HG02840 (cell line): Measurements from ENCODE around the gene CPSF2.

ENCODE experiments used
- ATAC-seq: cut with Tn5 transposase; IDR thresholded peaks from one replicate; pipeline ENCODE4 v1.9.1; 2021; ENCODE audit warnings: mild to moderate bottlenecking, moderate library complexity, moderate number of reproducible peaks; ENCODE audit not compliant: unreplicated experiment, low FRiP score

The CPSF2 gene

GRCh38 chr14:92121670-92122350 is at the start of gene CPSF2, which contains the start of gene NDUFB1:
Gene CPSF2 (plus strand): TSS chr14:92121969. CDS start chr14:92130985, 9,016 bp downstream.
Gene NDUFB1 (minus strand): TSS chr14:92121706. CDS start chr14:92117637, 4,069 bp downstream.
- peak; percentile 90 for ATAC-seq

GRCh38 chr14:92074555-92074954 is 47.2 kb upstream of the CPSF2 start:
- ATAC-seq, result no peak

DNA sequence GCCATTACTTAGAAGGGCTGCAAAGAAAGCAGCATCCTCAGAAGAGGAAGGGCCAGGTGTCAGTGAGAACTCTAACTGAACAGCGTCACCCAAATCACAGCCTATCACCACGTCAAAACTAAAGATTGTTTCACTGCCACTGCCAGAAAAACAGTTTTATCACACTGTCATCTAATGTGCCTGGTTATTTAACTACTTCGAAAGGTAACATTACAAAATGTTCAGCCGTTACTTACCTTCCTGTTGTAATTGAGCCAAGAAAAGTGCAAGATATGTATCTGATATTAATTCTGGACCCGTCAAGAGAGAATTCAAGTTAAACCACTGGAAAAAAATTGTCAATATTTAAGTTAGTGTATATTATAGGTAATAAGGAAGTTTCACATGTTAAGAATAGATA is 33.3 kb upstream of the CPSF2 start:
- no peak for ATAC-seq

DNA sequence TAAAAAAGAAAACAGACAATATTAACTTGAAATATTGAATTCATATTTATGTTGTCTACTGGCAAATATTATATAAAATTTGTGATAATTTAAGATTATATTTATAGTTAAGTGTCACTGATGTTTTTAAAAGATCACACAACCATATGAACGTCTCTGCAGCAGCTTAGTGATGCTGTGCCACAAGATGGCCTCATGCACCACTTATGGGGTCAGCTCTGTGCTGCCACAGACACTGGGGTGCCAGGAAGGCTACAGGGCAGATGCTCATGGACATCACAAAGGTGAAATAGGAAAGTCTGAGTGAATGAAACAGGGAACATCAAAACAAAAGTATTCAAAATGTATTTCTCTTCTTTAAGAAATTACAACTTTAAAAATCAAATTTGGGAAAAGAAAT is 28.4 kb upstream of the CPSF2 start:
- no peak for ATAC-seq

DNA sequence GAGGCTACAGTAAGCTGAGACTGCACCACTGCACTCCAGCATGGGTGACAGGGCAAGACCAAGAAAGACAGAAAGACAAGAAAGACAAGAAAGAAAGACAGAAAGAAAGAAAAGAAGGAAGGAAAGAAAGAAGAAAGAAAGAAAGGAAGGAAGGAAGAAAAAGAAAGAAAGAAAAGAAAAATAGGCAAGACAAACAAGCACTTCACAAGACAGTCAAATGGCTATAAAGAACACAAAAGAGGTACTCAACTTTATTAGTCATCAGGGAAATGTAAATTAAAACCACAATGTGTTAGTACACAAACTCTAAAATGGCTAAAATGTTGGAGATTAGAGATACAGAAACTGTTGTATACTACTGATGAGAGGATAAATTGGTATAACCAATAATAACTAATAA is 22.0 kb upstream of the CPSF2 start:
- ATAC-seq, result no peak

- ATAC-seq, result no peak
Observed at GRCh38 chr14:92103363-92103989, 18.3 kb upstream of the CPSF2 start.

DNA sequence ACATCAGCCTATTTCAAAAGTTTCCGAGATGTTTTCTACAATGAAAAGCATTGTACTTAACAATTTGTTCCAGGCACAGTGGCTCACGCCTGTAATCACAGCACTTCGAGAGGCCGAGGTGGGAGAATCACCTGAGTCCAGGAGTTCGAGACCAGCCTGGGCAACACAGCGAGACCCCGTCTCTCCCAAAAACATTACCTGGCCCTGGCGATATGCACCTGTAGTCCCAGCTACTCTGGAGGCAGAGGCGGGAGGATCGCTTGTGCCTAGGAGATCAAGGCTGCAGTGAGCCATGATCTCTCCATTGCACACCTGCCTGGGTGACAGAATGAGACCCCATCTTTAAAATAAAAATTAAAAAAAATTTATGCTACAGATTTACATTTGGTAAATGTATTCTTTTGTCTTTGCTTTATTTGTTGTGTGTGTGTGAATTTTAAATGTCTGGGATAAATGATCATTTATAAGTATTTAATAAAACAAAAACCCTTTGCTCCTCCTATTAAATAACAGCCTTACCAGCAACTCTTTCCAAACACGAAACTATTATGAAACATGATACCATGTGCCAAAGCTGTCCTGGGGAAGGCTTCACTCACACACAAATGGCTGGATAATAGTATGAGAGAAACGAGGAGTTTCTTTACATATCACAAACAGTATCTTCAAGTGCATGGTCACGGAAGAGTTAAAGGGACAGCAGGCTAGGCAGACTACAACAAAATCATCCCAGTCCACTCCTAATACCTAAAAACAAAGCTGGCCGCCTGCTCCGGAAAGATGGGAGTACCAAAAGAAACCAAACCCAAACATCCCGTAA is 16.5 kb upstream of the CPSF2 start:
- ATAC-seq, result no peak

GRCh38 chr14:92105893-92106142 is 16.0 kb upstream of the CPSF2 start:
- ATAC-seq, result peak; percentile 8

- ATAC-seq, result peak; percentile 81
Observed at GRCh38 chr14:92106143-92106926, 15.4 kb upstream of the CPSF2 start, which contains the start of gene ATXN3. Gene ATXN3 (minus strand): TSS chr14:92106582. CDS start chr14:92106552, 30 bp downstream.

DNA sequence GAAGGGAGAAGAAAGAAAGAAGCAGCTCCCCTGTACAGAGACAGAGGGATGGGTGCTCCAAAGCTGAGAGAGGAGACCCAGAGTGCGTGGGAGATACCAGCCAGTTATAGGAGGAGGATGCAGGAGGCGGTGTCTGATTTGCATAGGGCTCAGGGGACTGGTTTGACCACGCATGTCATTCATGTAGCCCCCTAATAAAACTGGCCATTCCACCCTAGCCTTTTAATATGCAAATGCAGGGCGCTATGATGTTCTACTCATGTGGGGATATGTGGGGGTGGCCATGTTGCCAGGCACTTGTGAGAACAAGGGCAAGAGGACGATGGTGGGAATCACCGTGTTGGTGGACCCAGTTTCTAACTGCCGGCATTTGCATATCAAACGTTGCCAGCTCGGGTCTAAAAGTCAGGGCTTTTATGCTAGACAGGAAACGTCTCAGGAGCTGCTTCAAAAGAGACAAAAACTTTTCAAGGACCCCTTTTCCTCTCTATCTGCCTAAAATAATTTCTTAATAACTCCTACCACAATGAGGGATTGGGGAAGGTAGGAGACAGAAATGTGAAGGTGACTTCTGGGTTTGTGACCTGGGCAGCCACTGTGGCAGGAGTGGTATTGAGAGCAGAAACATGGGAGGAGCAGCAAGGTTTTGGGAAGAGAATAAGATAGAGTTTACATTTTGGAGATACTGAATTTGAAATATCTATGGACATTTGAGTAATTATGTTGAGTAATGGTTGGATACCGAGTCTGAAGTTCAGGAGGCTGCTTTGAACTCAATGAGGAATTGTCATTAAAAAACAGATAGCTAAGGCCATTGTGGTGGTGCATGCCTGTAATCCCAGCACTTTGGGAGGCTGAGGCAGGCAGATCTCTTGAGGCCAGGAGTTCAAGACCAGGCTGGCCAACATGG is 13.2 kb upstream of the CPSF2 start:
- ATAC-seq, result no peak

DNA sequence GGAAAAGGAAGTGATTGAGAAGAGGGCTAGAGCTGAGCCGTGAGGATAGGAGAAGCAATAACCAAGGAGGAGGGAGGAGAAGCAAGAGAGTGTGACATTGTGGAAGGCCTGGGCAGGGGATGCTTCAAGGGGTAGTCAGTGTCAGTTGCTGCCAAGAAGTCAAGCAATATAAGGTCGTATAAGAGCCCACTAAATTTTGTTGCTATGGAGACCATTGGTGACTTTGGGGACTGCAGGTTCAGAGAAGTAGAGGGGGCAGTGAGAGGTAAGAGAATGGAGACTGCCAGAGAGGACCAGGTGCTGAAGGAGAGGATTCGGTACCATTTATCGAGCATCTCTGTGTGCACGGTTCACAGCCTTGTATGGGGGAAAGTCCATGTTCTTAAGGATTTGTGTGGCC is 12.3 kb upstream of the CPSF2 start:
- no peak for ATAC-seq

DNA sequence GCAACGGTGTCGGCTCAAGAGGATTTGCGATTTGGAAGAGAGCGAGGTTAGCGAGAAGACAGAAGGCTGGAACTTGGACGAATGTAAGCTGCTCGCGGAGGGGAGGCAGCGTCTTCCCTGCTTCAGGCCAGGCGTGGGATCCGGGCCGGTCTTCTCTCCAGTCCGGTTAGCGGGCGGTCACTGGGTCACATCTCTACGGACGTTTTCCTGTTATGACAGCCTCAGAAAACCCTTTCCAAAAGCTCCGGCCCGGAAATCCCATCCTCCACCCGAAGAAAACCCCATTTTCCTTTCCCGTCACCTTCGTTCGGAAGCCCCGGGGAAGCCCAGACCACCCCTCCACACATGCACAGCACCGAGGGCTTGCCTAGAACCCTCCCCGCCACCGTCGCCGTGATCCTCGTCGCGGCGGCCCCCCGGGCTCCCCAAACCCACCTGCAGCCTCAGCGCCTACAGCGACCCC is 531 bp upstream of the CPSF2 start:
- peak; percentile 10 for ATAC-seq

GRCh38 chr14:92122351-92122677 is 545 bp downstream of the CPSF2 start:
- ATAC-seq, result no peak

DNA sequence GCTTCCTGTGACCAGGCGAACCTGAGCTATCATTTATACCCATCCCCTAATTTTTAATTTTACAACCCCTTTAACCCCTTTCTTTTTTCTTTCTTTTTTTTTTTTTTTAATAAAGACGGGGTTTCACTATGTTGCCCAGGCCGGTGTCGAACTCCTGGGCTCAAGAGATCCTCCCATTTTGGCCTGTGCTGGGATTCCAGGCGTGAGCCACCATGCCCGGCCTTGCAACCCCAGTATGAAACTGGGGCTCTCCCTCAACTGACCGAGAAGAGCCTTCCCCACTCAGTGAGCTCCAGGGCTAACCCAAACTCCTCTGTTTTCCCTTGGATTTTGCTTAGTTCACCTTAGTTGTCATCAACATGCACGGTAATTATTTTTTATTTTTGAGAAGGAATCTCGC is 992 bp downstream of the CPSF2 start:
- ATAC-seq, result no peak

GRCh38 chr14:92134456-92134855 is 12.7 kb downstream of the CPSF2 start:
- ATAC-seq, result no peak

GRCh38 chr14:92135269-92135668 is 13.5 kb downstream of the CPSF2 start:
- no peak for ATAC-seq

- no peak for ATAC-seq
Observed at GRCh38 chr14:92143309-92143708, 21.5 kb downstream of the CPSF2 start.

DNA sequence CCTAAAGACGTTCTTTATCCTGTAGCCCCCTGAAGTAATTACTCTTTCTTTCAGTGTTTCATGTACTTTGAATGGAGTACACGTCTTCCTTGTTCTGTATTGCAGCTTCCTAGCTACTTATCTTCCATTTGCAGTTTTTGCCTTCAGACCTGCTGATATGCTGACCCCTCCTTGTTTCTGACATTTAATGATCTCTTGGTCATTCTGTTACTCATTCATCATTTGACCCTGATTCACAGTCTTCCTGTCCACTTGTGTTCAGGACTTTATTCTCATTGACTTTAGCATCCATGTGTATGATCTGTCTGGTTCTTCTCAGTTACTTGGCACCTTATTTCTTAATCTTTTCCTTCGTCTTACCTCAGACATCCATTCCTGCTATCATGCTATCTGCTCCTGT is 22.2 kb downstream of the CPSF2 start:
- ATAC-seq, result no peak

DNA sequence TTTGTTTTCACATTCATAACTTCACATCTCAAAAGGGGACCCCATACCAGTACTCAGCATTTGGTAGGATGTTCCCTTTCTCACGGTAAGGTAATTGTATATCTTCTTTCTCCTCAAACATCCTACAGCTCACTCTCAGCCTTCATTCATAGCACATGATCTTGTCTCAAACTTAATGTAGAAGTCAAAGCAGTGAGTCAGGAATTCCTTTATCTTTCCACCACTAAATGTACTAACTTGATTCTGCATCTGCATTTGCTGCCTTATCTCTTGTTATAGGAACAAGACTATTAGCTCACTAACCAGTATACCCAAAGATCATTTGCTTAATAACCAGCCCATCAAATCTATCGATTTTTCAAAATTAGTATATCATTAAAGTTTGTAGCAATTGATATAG is 22.9 kb downstream of the CPSF2 start:
- no peak for ATAC-seq

- no peak for ATAC-seq
Observed at GRCh38 chr14:92153581-92153980, 31.8 kb downstream of the CPSF2 start.
